GM12878 (cell line): ENCODE results near the gene MCUB. TPM values are rescaled to one million over a fixed set of nuclear protein-coding genes. Genes with fewer than 3 reads are reported as not detected.

Source experiments
- ATAC-seq: fragments of 200-7000 bp; cut with Tn5 transposase; 3 replicates; pipeline ENCODE4 v1.9.1; 2020; ENCODE audit warnings: mild to moderate bottlenecking, moderate library complexity
- BruUV-seq: library from RNA; stranded (reverse); fragments of 400-500 nt; replicated peaks from 2 replicates; lab custom pipeline; 2021; lab: Mats Ljungman, UMichigan
- CTCF ChIA-PET: fragments of 300-600 bp; sonication (Branson Sonifier 250); formaldehyde crosslinking; extraction: SDS; loops from one replicate; lab custom pipeline; 2021; ENCODE audit warnings: inconsistent platforms; lab: Yijun Ruan, JAX
- POLR2A ChIA-PET: fragments of 350-600 bp; formaldehyde crosslinking; extraction: SDS; loops from one replicate; lab custom pipeline; 2021; ENCODE audit warnings: inconsistent platforms; lab: Charles Lee
- RAD21 ChIA-PET: fragments of 300-600 bp; sonication (Branson Sonifier 250); formaldehyde crosslinking; loops from one replicate; lab custom pipeline; 2023; ENCODE audit warnings: antibody characterized with exemption; ENCODE audit not compliant: unreplicated experiment; lab: Charles Lee
- SMC1A ChIA-PET: fragments of 300-600 bp; sonication (Branson Sonifier 250); formaldehyde crosslinking; loops from one replicate; lab custom pipeline; 2023; ENCODE audit not compliant: unreplicated experiment, uncharacterized antibody; lab: Charles Lee
- DNase-seq: peaks from one replicate; pipeline ENCODE4 v3.0.0-alpha.2; 2011; ENCODE audit warnings: low read depth, low spot score
- FAIRE-seq: peaks from 3 replicates; lab custom pipeline; 2011; peaks lifted over from hg19 to GRCh38; lab: Jason Lieb, UNC
- H2AFZ ChIP-seq: 2 replicates; pipeline ENCODE4 v1.6.0; 2011; ENCODE audit warnings: low read depth, low read length, control low read depth; ENCODE audit not compliant: control insufficient read depth
- H3K27ac ChIP-seq: 2 replicates; pipeline ENCODE4 v1.5.1; 2011; ENCODE audit warnings: control low read depth; ENCODE audit not compliant: control insufficient read depth, insufficient read depth
- H3K27me3 ChIP-seq, 2 experiments: replicated peaks in 1 of 2; 2 replicates each; pipeline versions ENCODE4 v1.6.0 to v1.6.1; 2011; ENCODE audit warnings: low read length in 1 of 2; ENCODE audit not compliant: control insufficient read depth in 2 of 2, insufficient read depth in 2 of 2
- H3K36me3 ChIP-seq, 2 experiments: 2 replicates each; pipeline ENCODE4 v1.5.1; 2011; ENCODE audit warnings: low read length in 1 of 2; ENCODE audit not compliant: control insufficient read depth in 2 of 2, insufficient read depth in 2 of 2
- H3K4me1 ChIP-seq: 2 replicates; pipeline ENCODE4 v1.6.1; 2011; ENCODE audit warnings: mild to moderate bottlenecking, low read length, moderate library complexity, mixed read lengths; ENCODE audit not compliant: control insufficient read depth, insufficient read depth
- H3K4me2 ChIP-seq: 2 replicates; pipeline ENCODE4 v1.6.0; 2011; ENCODE audit warnings: control low read depth; ENCODE audit not compliant: control insufficient read depth, insufficient read depth
- H3K4me3 ChIP-seq: fragments of 200-600 bp; sonication (generic); 2 replicates; pipeline ENCODE4 v1.5.1; 2016
- H3K79me2 ChIP-seq: 2 replicates; pipeline ENCODE4 v1.6.0; 2011; ENCODE audit warnings: low read length; ENCODE audit not compliant: control insufficient read depth, insufficient read depth
- H3K9ac ChIP-seq: 2 replicates; pipeline ENCODE4 v1.8.0; 2011; ENCODE audit warnings: low read length, control low read depth, mixed read lengths; ENCODE audit not compliant: control insufficient read depth, insufficient read depth
- H3K9me3 ChIP-seq: replicated peaks from 3 replicates; pipeline ENCODE4 v1.5.1; 2011; ENCODE audit warnings: mild to moderate bottlenecking, low read length; ENCODE audit not compliant: control insufficient read depth, insufficient read depth
- H4K20me1 ChIP-seq: 2 replicates; pipeline ENCODE4 v1.6.0; 2011; ENCODE audit not compliant: control insufficient read depth, insufficient read depth
- CBX3 ChIP-seq: fragments of 200-600 bp; sonication (generic); IDR thresholded peaks from 2 replicates; pipeline ENCODE4 v1.6.1; 2016; ENCODE audit warnings: low read depth, borderline replicate concordance
- CHD2 ChIP-seq: IDR thresholded peaks from 2 replicates; pipeline ENCODE4 v1.6.1; 2011; ENCODE audit warnings: low read depth, low read length, improper control_type of control experiment, borderline replicate concordance
- ETV6 ChIP-seq, 2 experiments: fragments of 450-650 bp in 1 of 2; IDR thresholded peaks in 1 of 2; conservative IDR thresholded peaks in 1 of 2; 2 replicates each; pipeline ENCODE4 v1.6.1; 2014; ENCODE audit warnings: antibody characterized with exemption in 1 of 2, borderline replicate concordance in 1 of 2, low read depth in 1 of 2, mild to moderate bottlenecking in 1 of 2, moderate library complexity in 1 of 2
- GABPA ChIP-seq: IDR thresholded peaks from 2 replicates; pipeline ENCODE4 v1.6.1; 2014; ENCODE audit warnings: antibody characterized with exemption, low read depth, mild to moderate bottlenecking, inconsistent platforms
- KLF5 ChIP-seq: fragments of 450-650 bp; IDR thresholded peaks from 2 replicates; pipeline ENCODE4 v1.6.1; 2014; ENCODE audit warnings: mild to moderate bottlenecking; ENCODE audit not compliant: partially characterized antibody
- MTA3 ChIP-seq: IDR thresholded peaks from 2 replicates; pipeline ENCODE4 v1.6.1; 2012; ENCODE audit warnings: low read length, inconsistent platforms, borderline replicate concordance
- NFYA ChIP-seq: IDR thresholded peaks from 2 replicates; pipeline ENCODE4 v1.6.1; 2011; ENCODE audit warnings: low read depth, mild to moderate bottlenecking, low read length, improper control_type of control experiment, borderline replicate concordance
- PBX3 ChIP-seq: IDR thresholded peaks from 2 replicates; pipeline ENCODE4 v1.6.1; 2011; ENCODE audit warnings: mild to moderate bottlenecking, low read depth, low read length, moderate library complexity; ENCODE audit not compliant: insufficient replicate concordance
- POU2F2 ChIP-seq: IDR thresholded peaks from 3 replicates; pipeline ENCODE4 v1.6.1; 2011; ENCODE audit warnings: low read depth, mild to moderate bottlenecking, low read length, borderline replicate concordance
- RUNX3 ChIP-seq: IDR thresholded peaks from 2 replicates; pipeline ENCODE4 v1.6.1; 2012; ENCODE audit warnings: low read length, inconsistent platforms
- SREBF2 ChIP-seq: IDR thresholded peaks from 2 replicates; pipeline ENCODE4 v1.6.1; 2012; ENCODE audit warnings: mild to moderate bottlenecking, low read length
- TARDBP ChIP-seq: IDR thresholded peaks from 2 replicates; pipeline ENCODE4 v1.6.1; 2016; ENCODE audit warnings: borderline replicate concordance
- TBL1XR1 ChIP-seq: IDR thresholded peaks from 2 replicates; pipeline ENCODE4 v1.6.1; 2012; ENCODE audit warnings: low read depth, low read length, improper control_type of control experiment
- ZNF207 ChIP-seq: fragments of 450-650 bp; IDR thresholded peaks from 2 replicates; pipeline ENCODE4 v1.6.1; 2014; ENCODE audit warnings: antibody characterized with exemption, mild to moderate bottlenecking, borderline replicate concordance
- WGBS: methylation state at CpG from one replicate; pipeline ENCODE4 v1.1.6; 2016; ENCODE audit warnings: low lambda C conversion rate; ENCODE audit not compliant: insufficient replicate concordance, insufficient coverage; ENCODE audit errors: missing lambda C conversion rate; 5-methylcytosine and 5-hydroxymethylcytosine counted together
- in situ Hi-C: fragments of 300-500 bp; cut with MboI; formaldehyde crosslinking; loops from 9 replicates; pipeline ENCODE4 v1.14.3; 2018; ENCODE audit warnings: mixed read lengths
- intact Hi-C: fragments of 100-400 bp; cut with micrococcal nuclease; formaldehyde crosslinking; loops from one replicate; pipeline ENCODE4 v1.14.2; 2022; ENCODE audit not compliant: unreplicated experiment
- polyA plus RNA-seq, 11 experiments: library from polyadenylated mRNA; depleted of rRNA in 4 of 11; unstranded in 6 of 11; stranded (reverse) in 5 of 11; fragments of >200 nt; fragmentation: Nextera tagmentation in 4 of 11; fragmentation: Illumina TruSeq in 1 of 11; extraction: Ambion mirVana in 4 of 11; extraction: Trizol in 1 of 11; gene quantifications; 1 replicate in 1 of 11; 2 replicates in 10 of 11; pipeline versions ENCODE4 v1.2.1 to v1.2.3, GENCODE V29; 2011 to 2016; ENCODE audit warnings: inconsistent platforms in 2 of 11, missing spikeins in 2 of 11, low read depth in 1 of 11
- total RNA-seq, 4 experiments: library from RNA; depleted of rRNA in 3 of 4; stranded (reverse); fragments of >200 nt in 3 of 4; fragmentation: Illumina TruSeq in 1 of 4; extraction: Trizol in 1 of 4; gene quantifications; 2 replicates each; pipeline versions ENCODE4 v1.2.1 to v1.2.3, GENCODE V29; 2013 to 2021

The MCUB gene
- total and polyA plus RNA-seq, 10 of the 15 experiments (the other 5 are each of a cell fraction or from before 2014, with no cell fraction given), result 4.7 to 63.7 (median 39.4) TPM

GRCh38 chr4:109627361-109627760 lies 67.3 kb downstream of the MCUB start:
- ChIA-PET POLR2A (no interaction called here), CTCF (no interaction called here), RAD21 (no interaction called here), SMC1A (interaction anchor here (0.6 kb wide), 1 partner anchor 80 kb away, joined by 3 read pairs; no protein-coding TSS in a partner anchor)
- Histone ChIP-seq H3K4me1 (no peaks in the 10 kb centered on the region), H3K4me3 (no peak overlapping the region), H4K20me1 (no peaks in the 10 kb centered on the region), H3K9ac (no peak overlapping the region), H3K79me2 (no peaks in the 10 kb centered on the region), H3K27ac (no peak overlapping the region), H2AFZ (no peak overlapping the region), H3K9me3 (no peaks in the 10 kb centered on the region), H3K4me2 (no peak overlapping the region), H3K27me3 (no peaks in the 10 kb centered on the region), H3K36me3 (no peaks in the 10 kb centered on the region)
- DNase-seq (no peak), ATAC-seq (no peak), FAIRE-seq (no peak)
- intact Hi-C loops (no loop called here), in situ Hi-C loops (no loop called here)
- no peak for TF ChIP-seq POU2F2
- TF ChIP-seq TBL1XR1, result no peak
- no peak for TF ChIP-seq KLF5
- TF ChIP-seq ETV6 (conservative IDR thresholded peaks at IDR 0.05 in 1 of 2, IDR thresholded peaks at IDR 0.05 in 1 of 2; ENCODE audit: borderline replicate concordance in 1 of 2, low read depth in 1 of 2), result no peak
- TF ChIP-seq GABPA, result no peak
- TF ChIP-seq ZNF207, result no peak
- TF ChIP-seq NFYA, result no peak
- TF ChIP-seq MTA3, result no peak
- no peak for TF ChIP-seq CBX3
- TF ChIP-seq PBX3, result no peak
- TF ChIP-seq CHD2, result no peak
- no peak for TF ChIP-seq SREBF2
- no peak for TF ChIP-seq RUNX3
- no peak for TF ChIP-seq TARDBP
- WGBS, result 96% methylated on average over 4 of the region's 4 CpGs
- no TSS peak for BruUV-seq
